Measurements from ENCODE around the gene GAPDHS. TPM values are rescaled to one million over a fixed set of nuclear protein-coding genes. Genes with fewer than 3 reads are reported as not detected.

Gene GAPDHS
- total RNA-seq, 1 experiment from 2014 or later: not detected

- ChIA-PET CTCF (no interaction called here), POLR2A (ENCODE audit: unreplicated experiment) (no interaction called here)
- H3K4me2 ChIP-seq (ENCODE audit: low read length): no peak overlapping the region
- intact Hi-C loops (cut with micrococcal nuclease): no loop called here
- BruUV-seq (replicated peaks): no TSS peak
- H3K36me3 ChIP-seq (ENCODE audit: low read depth, low read length): no peaks in the 10 kb centered on the region
- ATAC-seq (no peak), DNase-seq (no peak)
- H3K9me2 ChIP-seq (replicated peaks; ENCODE audit: low read length): no peaks in the 10 kb centered on the region
- H3K27me3 ChIP-seq (ENCODE audit: low read length): no peaks in the 10 kb centered on the region
- no peak for TF ChIP-seq EZH2phosphoT487 (IDR thresholded peaks at IDR 0.05; ENCODE audit: borderline replicate concordance, low read length)
- TF ChIP-seq CTCF (conservative IDR thresholded peaks at IDR 0.05; ENCODE audit: low read depth, low read length): no peak
- TF ChIP-seq EZH2 (IDR thresholded peaks at IDR 0.05; ENCODE audit: low read length, unreplicated experiment): no peak
- H3K9ac ChIP-seq (ENCODE audit: low read length): no peak overlapping the region
- H3K27ac ChIP-seq (ENCODE audit: low read length): no peak overlapping the region
- H4K20me1 ChIP-seq (ENCODE audit: low read length): no peaks in the 10 kb centered on the region
- H2AFZ ChIP-seq (ENCODE audit: low read length): no peak overlapping the region
- no peaks in the 10 kb centered on the region for H3K9me3 ChIP-seq (ENCODE audit: low read length)
- no peaks in the 10 kb centered on the region for H3F3A ChIP-seq (ENCODE audit: low read length, unreplicated experiment)
- no peak overlapping the region for H3K4me3 ChIP-seq (ENCODE audit: low read length)
- no peaks in the 10 kb centered on the region for H3K79me2 ChIP-seq (ENCODE audit: low read length)
- no peaks in the 10 kb centered on the region for H3K4me1 ChIP-seq (ENCODE audit: insufficient read depth, low read length)
Measured at GRCh38 chr19:35577918-35578317, 44.7 kb downstream of the GAPDHS start.

GRCh38 chr19:35578707-35579106 lies 45.5 kb downstream of the GAPDHS start:
- ChIA-PET CTCF (no interaction called here), POLR2A (ENCODE audit: unreplicated experiment) (no interaction called here)
- Histone ChIP-seq H3K9me2 (replicated peaks; ENCODE audit: low read length) (no peaks in the 10 kb centered on the region), H3K9ac (ENCODE audit: low read length) (no peak overlapping the region), H3K4me1 (ENCODE audit: insufficient read depth, low read length) (no peaks in the 10 kb centered on the region), H3K27me3 (ENCODE audit: low read length) (no peaks in the 10 kb centered on the region), H3K4me2 (ENCODE audit: low read length) (no peak overlapping the region), H4K20me1 (ENCODE audit: low read length) (no peaks in the 10 kb centered on the region), H3F3A (ENCODE audit: low read length, unreplicated experiment) (no peaks in the 10 kb centered on the region), H3K4me3 (ENCODE audit: low read length) (no peak overlapping the region), H3K79me2 (ENCODE audit: low read length) (no peaks in the 10 kb centered on the region), H3K27ac (ENCODE audit: low read length) (no peak overlapping the region), H3K9me3 (ENCODE audit: low read length) (no peaks in the 10 kb centered on the region), H3K36me3 (ENCODE audit: low read depth, low read length) (no peaks in the 10 kb centered on the region), H2AFZ (ENCODE audit: low read length) (no peak overlapping the region)
- intact Hi-C loops (cut with micrococcal nuclease): no loop called here
- ATAC-seq (no peak), DNase-seq (no peak)
- BruUV-seq (replicated peaks): no TSS peak
- TF ChIP-seq CTCF (conservative IDR thresholded peaks at IDR 0.05; ENCODE audit: low read depth, low read length) (no peak), EZH2 (IDR thresholded peaks at IDR 0.05; ENCODE audit: low read length, unreplicated experiment) (no peak), EZH2phosphoT487 (IDR thresholded peaks at IDR 0.05; ENCODE audit: borderline replicate concordance, low read length) (no peak)

- Histone ChIP-seq H2AFZ (ENCODE audit: low read length) (no peak overlapping the region), H3K27me3 (ENCODE audit: low read length) (no peaks in the 10 kb centered on the region), H3K4me1 (ENCODE audit: insufficient read depth, low read length) (no peaks in the 10 kb centered on the region), H3K9me3 (ENCODE audit: low read length) (no peaks in the 10 kb centered on the region), H3K27ac (ENCODE audit: low read length) (no peak overlapping the region), H3K9ac (ENCODE audit: low read length) (no peak overlapping the region), H3K9me2 (replicated peaks; ENCODE audit: low read length) (no peaks in the 10 kb centered on the region), H4K20me1 (ENCODE audit: low read length) (no peaks in the 10 kb centered on the region), H3K4me2 (ENCODE audit: low read length) (no peak overlapping the region), H3K79me2 (ENCODE audit: low read length) (no peaks in the 10 kb centered on the region), H3K4me3 (ENCODE audit: low read length) (no peak overlapping the region), H3F3A (ENCODE audit: low read length, unreplicated experiment) (no peaks in the 10 kb centered on the region), H3K36me3 (ENCODE audit: low read depth, low read length) (no peaks in the 10 kb centered on the region)
- CTCF ChIA-PET: no interaction called here
- TF ChIP-seq CTCF (conservative IDR thresholded peaks at IDR 0.05; ENCODE audit: low read depth, low read length) (no peak), EZH2phosphoT487 (IDR thresholded peaks at IDR 0.05; ENCODE audit: borderline replicate concordance, low read length) (no peak), EZH2 (IDR thresholded peaks at IDR 0.05; ENCODE audit: low read length, unreplicated experiment) (no peak)
- DNase-seq (no peak), ATAC-seq (no peak)
- BruUV-seq (replicated peaks): no TSS peak
- intact Hi-C loops (cut with micrococcal nuclease): no loop called here
- POLR2A ChIA-PET (ENCODE audit: unreplicated experiment): no interaction called here
Measured at GRCh38 chr19:35582760-35583159, 49.5 kb downstream of the GAPDHS start.

All from PC-3 (cell line).